Measurements from ENCODE around the gene CCT8L2. TPM values are rescaled to one million over a fixed set of nuclear protein-coding genes. Genes with fewer than 3 reads are reported as not detected.

CCT8L2 gene
- total and polyA plus RNA-seq, 2 of the 8 experiments (the other 6 are each of a cell fraction or from before 2014, with no cell fraction given): not detected

DNA sequence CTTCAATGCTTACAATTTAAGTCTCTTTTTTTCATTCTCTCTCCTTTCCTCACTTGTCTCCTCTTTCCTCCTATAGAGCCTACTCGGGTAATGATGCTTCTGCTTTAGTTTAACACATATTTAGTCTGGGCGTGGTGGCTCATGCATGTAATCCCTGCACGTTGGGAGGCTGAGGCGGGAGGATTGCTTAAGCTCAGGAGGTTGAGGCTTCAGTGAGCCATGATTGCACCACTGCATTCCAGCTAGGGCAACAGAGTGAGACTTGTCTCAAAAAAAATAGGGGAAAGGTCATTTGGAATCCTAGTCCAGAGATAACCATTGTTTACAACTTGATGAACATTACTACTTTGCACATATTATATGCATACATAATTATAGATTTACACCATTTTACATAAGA, 1.4 kb upstream of the CCT8L2 start:
- CTCF ChIA-PET (ENCODE audit: partially characterized antibody): no interaction called here
- H3K9ac ChIP-seq (replicated peaks in 1 of 4; ENCODE audit: extremely low read depth in 1 of 4, low read depth in 3 of 4, low read length in 3 of 4): no peak overlapping the region
- H3K56ac ChIP-seq (replicated peaks; ENCODE audit: insufficient read length, low read depth, low read length): no peak overlapping the region
- no peaks in the 10 kb centered on the region for H4K20me1 ChIP-seq (replicated peaks in 1 of 2; ENCODE audit: control insufficient read depth in 1 of 2, insufficient read depth in 2 of 2, low read length in 2 of 2)
- no peak overlapping the region for H3K4me3 ChIP-seq (ENCODE audit: extremely low read depth in 1 of 4, insufficient read depth in 2 of 4, low read depth in 3 of 4, low read length in 4 of 4)
- DNase-seq (ENCODE audit: low read depth in 1 of 2, low spot score in 2 of 2) (no peak), FAIRE-seq (no peak)
- H3K79me1 ChIP-seq (ENCODE audit: low read depth, low read length): no peaks in the 10 kb centered on the region
- H2BK15ac ChIP-seq (ENCODE audit: low read length): no peak overlapping the region
- H3K18ac ChIP-seq (ENCODE audit: extremely low read depth, low read length): no peak overlapping the region
- no peak overlapping the region for H2AFZ ChIP-seq (ENCODE audit: low read length)
- no peaks in the 10 kb centered on the region for H3K4me1 ChIP-seq (replicated peaks in 1 of 4; ENCODE audit: control insufficient read depth in 3 of 4, insufficient read depth in 4 of 4, low read length in 3 of 4)
- no peaks in the 10 kb centered on the region for H3K36me3 ChIP-seq (ENCODE audit: control insufficient read depth in 2 of 4, insufficient read depth in 4 of 4, low read length in 3 of 4)
- H2BK120ac ChIP-seq (replicated peaks; ENCODE audit: low read depth, low read length): no peak overlapping the region
- H2BK12ac ChIP-seq (ENCODE audit: low read depth, low read length): no peak overlapping the region
- H3K27me3 ChIP-seq (replicated peaks in 1 of 4; ENCODE audit: control insufficient read depth in 3 of 4, extremely low read depth in 1 of 4, insufficient read depth in 3 of 4, low read length in 3 of 4): no peaks in the 10 kb centered on the region
- H3K79me2 ChIP-seq (ENCODE audit: control insufficient read depth in 1 of 2, insufficient read depth in 2 of 2, low read length in 2 of 2): no peaks in the 10 kb centered on the region
- no peak overlapping the region for H3K27ac ChIP-seq (ENCODE audit: low read depth, low read length)
- no peak overlapping the region for H3K23ac ChIP-seq (ENCODE audit: insufficient read length)
- H4K91ac ChIP-seq (replicated peaks; ENCODE audit: insufficient read length, low read length): no peak overlapping the region
- POLR2A ChIA-PET (ENCODE audit: partially characterized antibody): no interaction called here
- no peak overlapping the region for H2BK5ac ChIP-seq (ENCODE audit: low read depth, low read length)
- no peaks in the 10 kb centered on the region for H3K23me2 ChIP-seq (ENCODE audit: low read depth, low read length)
- H3K4me2 ChIP-seq (ENCODE audit: insufficient read depth in 1 of 2, low read depth in 2 of 2, low read length in 2 of 2): no peak overlapping the region
- no peak overlapping the region for H3K4ac ChIP-seq (replicated peaks; ENCODE audit: insufficient read length, low read depth, low read length)
- H4K5ac ChIP-seq (ENCODE audit: insufficient read length, low read depth, low read length): no peak overlapping the region
- H2AK5ac ChIP-seq (ENCODE audit: low read depth, low read length): no peak overlapping the region
- H3K9me3 ChIP-seq (ENCODE audit: insufficient read depth in 2 of 2, low read depth in 1 of 2, low read length in 1 of 2): peaks cover 5 to 72% of the 10 kb centered on the region in 2 experiments
- no peak overlapping the region for H4K8ac ChIP-seq (ENCODE audit: extremely low read depth, insufficient read depth, low read length)
- no peak overlapping the region for H2BK20ac ChIP-seq (ENCODE audit: low read length)
- H3K14ac ChIP-seq (ENCODE audit: insufficient read length): no peak overlapping the region
- 76% methylated on average over 4 of the region's 4 CpGs; no CpG with 5 or more reads in 1 of the 2 experiments for WGBS, 2 experiments (ENCODE audit: extremely low coverage in 1 of 2, insufficient coverage in 1 of 2, insufficient read length in 1 of 2, insufficient replicate concordance in 2 of 2, low coverage in 1 of 2, low lambda C conversion rate in 2 of 2, missing lambda C conversion rate in 1 of 2)
- TF ChIP-seq TEAD4 (IDR thresholded peaks at IDR 0.05; ENCODE audit: low read depth, low read length): no peak
- TF ChIP-seq RXRA (IDR thresholded peaks at IDR 0.05; ENCODE audit: insufficient read depth, low read depth, low read length): no peak
- no peak for TF ChIP-seq RBBP5 (IDR thresholded peaks at IDR 0.05; ENCODE audit: borderline replicate concordance, low read depth, low read length)
- TF ChIP-seq TAF7 (optimal IDR thresholded peaks at IDR 0.05; ENCODE audit: borderline replicate concordance, low read depth, low read length): no peak
- TF ChIP-seq KDM5A (IDR thresholded peaks at IDR 0.05; ENCODE audit: low read length): no peak
- TF ChIP-seq ASH2L (IDR thresholded peaks at IDR 0.05; ENCODE audit: low read length): no peak
- no peak for TF ChIP-seq SP1 (IDR thresholded peaks at IDR 0.05; ENCODE audit: low read depth, low read length)
- no peak for TF ChIP-seq SP4 (IDR thresholded peaks at IDR 0.05; ENCODE audit: low read length)
- TF ChIP-seq SP2 (IDR thresholded peaks at IDR 0.05; ENCODE audit: low read length): no peak

Data from H1 (cell line).